NCI-H1417 treated with DMSO at 0.1 percent for 48 hours (cell line): ENCODE data around the gene GIT2.

Experiments used
- DNase-seq: peaks from one replicate; lab custom pipeline; 2025; lab: John Stamatoyannopoulos, UW

The GIT2 gene

DNA sequence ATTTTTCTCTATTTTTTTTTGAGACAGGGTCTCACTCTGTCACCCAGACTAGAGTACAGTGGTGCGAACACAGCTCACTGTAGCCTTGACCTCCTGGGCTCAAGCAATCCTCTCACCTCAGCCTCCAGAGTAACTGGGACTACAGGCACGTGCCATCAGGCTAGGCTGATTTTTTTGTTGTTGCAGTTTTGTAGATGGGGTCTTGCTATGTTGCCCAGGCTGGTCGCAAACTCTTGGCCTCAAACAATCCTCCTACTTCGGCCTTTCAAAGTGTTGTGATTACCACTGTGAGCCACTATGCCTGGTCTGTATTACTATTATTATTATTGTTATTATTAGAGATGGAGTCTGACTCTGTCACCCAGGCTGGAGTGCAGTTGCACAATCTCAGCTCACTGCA is 23.3 kb downstream of the GIT2 start:
- no peak for DNase-seq

DNA sequence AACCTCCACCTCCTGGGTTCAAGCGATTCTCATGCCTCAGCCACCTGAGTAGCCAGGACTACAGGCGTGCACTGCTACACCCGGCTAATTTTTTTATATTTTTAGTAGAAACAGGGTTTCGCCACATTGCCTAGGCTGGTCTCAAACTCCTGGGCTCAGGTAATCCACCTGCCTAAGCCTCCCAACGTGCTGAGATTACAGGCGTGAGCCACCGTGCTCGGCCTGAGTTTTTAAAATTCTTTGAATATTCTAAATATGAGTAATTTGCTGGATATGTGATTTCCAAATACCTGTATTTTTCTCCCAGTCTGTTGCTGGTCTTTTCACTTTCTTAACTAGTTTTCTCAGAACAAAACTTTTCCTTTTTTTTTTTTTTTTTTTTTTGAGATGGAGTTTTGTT is 27.4 kb downstream of the GIT2 start:
- no peak for DNase-seq

GRCh38 chr12:109968032-109968420 is 28.1 kb downstream of the GIT2 start:
- DNase-seq = no peak

GRCh38 chr12:109967383-109968031 is 28.7 kb downstream of the GIT2 start:
- no peak for DNase-seq

- no peak for DNase-seq
Observed at GRCh38 chr12:109966546-109966945, 29.6 kb downstream of the GIT2 start.

DNA sequence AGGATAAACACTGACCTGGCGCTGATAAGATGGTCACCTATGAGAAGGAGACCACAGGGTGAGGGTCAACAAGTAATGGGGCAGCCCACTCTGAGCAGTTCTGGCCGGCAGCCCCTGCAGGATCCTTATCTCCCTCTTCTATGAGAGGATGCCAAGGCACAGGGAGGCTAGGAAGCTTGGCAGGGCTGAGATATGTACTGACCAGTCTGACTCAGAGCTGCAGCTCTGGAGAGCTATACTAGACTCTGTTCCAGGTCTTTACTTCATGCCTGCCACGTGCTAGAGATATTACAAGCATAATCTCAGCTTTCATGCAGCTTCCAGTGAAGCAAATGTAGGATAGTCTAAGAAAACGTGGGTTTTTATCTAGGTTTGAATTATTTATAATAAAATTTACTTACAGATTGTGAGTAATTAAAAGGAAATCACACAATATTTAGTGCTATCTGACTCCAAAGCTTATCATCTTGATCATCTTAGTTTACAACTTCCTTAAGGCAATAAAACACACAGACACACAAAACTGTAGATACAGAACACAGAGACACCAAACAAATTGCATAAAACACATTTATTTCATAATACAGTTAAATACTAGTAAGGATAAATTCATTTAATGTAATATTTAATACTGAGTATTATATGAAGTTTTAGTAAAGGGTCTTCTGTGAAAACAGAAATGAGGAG is 32.3 kb downstream of the GIT2 start:
- DNase-seq = no peak

- DNase-seq = no peak
Observed at GRCh38 chr12:109963330-109963729, 32.8 kb downstream of the GIT2 start.

- no peak for DNase-seq
Observed at GRCh38 chr12:109962398-109962797, 33.8 kb downstream of the GIT2 start.

GRCh38 chr12:109961612-109962011 is 34.6 kb downstream of the GIT2 start:
- DNase-seq = no peak

GRCh38 chr12:109961201-109961600 is 35.0 kb downstream of the GIT2 start:
- no peak for DNase-seq

- DNase-seq = no peak
Observed at GRCh38 chr12:109959411-109960093, 36.6 kb downstream of the GIT2 start.

- no peak for DNase-seq
Observed at GRCh38 chr12:109958374-109958773, 37.8 kb downstream of the GIT2 start.

DNA sequence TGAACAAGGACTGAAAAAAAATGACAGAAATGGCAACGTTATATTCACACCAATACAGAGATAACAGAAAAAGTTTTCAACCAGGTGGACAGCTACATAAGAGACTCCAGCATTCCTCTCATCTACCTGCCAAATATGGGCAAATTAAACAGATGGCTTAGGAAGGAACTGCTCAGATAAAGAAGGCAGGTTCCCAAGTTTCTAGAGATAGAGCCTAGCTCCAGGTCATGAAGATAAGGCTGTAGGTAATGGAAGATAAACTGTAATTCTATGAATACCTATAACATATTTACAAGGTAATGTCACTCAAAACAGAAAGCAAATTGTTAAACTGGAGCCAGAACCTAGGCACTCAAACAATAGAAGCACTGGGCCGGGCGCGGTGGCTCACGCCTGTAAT is 42.5 kb downstream of the GIT2 start:
- no peak for DNase-seq

DNA sequence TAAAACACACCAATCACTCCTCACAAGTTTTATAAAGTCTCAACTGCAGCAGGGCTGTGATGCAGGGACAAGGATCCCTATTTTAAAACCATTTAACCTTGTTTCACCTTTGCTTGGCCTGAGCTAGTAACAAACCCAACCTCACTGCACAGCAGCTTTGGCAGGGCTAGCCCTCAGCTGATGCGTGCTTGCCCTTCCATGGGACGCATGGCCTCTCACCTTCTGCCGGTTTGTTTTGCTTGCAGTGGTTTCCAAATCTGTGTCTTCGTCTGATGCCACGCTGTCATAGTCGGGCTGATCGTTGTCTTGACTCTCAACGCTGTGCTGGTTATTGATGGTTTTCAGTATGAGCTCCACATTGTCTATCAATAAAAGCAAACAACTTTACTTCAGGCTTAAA is 43.3 kb downstream of the GIT2 start:
- no peak for DNase-seq

DNA sequence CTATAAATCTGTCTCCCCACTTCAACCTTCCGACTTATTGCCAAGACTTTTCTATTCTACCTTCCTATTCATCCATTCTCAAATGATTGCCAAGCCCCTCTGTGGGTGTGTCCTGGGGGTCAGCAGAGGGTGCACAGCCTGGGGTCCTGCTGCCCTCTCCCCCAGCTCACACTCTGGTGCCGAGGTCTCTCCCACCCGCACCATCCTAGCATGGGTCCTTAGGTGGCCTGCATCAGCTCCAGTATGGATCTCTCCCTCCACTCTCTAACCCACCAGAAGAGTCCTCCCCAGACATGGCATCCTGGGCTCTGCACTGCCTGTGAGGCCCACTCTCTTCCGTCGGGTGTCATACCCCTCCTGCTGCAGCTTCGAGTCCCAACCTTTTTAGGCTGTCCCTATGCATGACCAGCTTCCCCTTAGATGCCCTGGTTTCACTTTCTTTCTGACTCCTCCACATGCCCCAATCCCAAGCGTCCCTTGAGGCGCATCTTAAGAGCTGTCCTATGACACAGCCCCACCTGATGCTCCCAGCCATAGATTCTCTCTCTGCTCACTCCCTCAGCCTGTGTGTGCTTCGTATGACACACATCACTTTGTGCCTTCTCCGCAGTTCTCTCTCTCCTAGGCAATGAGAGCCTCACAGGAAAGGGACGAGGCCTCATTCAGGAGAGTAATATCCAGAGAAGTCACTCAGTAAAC is 43.9 kb downstream of the GIT2 start:
- no peak for DNase-seq

DNA sequence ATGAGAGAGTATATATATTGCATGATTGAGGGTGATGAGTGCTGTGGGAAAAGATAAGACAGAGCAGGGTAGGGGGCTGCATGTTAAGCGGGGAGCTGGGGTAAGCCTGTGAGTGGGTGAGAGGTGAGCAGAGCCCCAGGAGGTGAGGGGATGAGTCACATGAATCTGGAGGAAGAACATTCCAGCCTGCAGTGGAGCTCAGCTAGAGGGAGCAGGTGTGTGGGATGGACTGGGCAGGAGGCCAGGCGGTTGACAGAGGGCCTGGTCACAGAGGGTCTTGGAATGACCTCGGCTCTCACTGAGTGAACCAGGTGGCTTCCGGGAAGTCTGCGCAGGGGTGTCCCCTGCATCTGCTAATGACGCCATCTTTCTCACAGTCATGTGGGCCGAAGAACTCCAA is 44.4 kb downstream of the GIT2 start:
- DNase-seq = no peak

- DNase-seq = no peak
Observed at GRCh38 chr12:109951136-109951535, 45.0 kb downstream of the GIT2 start.

GRCh38 chr12:109950625-109951024 is 45.5 kb downstream of the GIT2 start:
- no peak for DNase-seq

DNA sequence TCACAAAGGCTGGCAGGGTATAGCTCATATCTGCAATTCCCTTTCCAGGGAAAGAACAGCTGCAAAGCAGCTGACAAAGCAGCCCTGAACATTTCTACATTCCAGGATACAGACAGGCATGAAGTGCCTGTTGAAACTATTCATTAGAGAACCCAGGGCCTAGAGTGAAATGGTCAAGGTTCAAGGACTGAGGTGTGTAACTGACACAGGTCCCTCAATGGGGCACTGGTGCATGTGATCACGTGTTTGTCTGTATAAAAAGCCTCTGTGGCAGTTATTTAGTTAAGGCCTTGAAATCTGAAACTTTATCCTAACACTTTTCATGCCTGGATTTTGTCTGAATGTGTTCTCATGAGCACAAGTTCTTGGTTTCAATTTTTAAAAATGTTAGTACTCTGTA is 47.1 kb downstream of the GIT2 start:
- DNase-seq = no peak

DNA sequence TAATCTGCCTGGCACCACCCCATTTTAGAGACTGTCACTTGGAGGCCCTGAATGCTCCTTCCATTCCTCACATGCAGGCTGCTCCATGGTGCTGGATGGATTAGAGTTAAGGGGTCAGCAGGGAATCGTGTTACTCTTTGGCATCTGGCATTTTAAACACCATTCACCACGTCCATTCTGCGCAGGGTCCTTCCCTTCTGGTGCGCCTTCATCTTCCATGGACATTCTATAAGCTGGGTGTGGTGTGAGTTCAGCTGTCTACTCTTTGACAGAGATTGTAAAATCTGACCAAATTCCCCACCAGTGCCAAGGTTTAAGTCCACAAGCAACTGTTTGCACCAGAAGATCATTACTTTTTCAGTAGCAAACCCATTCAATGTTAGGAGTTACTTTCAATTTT is 47.8 kb downstream of the GIT2 start:
- no peak for DNase-seq

GRCh38 chr12:109947521-109947920 is 48.6 kb downstream of the GIT2 start:
- no peak for DNase-seq

GRCh38 chr12:109946913-109947312 is 49.3 kb downstream of the GIT2 start:
- DNase-seq = no peak

- DNase-seq = no peak
Observed at GRCh38 chr12:109946505-109946904, 49.7 kb downstream of the GIT2 start.
